ENCODE results near the gene NFE2L1. TPM values are rescaled to one million over a fixed set of nuclear protein-coding genes. Genes with fewer than 3 reads are reported as not detected.
"Not testable (repeated sequence)": the region's sequence is repeated elsewhere in the genome, so short reads cannot be mapped to it uniquely, and the experiment has no call there.

NFE2L1 gene
- total RNA-seq, 1 donor from 2014 or later = 54.2 TPM

DNA sequence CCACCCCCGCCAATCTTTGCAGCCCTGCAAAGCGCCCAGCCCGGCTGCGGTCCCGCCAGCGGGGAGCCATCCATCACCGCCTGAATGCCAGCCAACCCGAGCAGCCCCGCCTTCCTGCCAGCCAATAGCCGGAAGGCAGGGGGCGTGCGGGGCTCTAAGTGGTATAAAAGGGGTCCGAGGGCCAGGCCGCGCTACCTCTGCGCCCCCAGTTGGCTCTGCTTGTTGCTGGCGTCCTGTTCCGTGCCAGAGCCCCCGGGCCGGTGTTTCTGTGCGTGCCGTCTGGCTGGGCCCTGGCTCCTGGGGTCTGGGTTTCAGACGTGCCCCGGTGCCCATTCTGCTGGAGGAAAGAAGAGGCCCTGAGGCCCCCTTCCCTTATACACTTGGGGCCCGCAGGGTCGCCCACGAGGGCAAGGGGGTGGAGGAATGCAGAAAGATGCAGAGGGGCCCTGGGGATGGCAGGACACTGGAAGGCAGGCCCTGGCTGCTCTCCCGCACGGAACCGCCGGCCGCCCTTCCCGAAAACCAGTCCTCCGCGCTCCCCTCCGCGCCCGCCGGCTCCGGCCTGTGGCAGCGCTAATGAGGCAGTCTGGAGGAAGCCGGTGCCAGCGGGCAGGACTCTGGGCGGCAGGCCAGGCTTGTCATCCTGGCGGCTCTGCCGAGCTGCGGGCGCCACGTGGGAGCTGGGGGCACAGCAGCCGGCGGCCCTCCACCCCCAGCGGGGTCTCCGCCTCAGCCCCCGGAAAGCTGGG is 24.6 kb upstream of the NFE2L1 start:
- peak; percentile 83 for DNase-seq (ENCODE audit: low spot score)

- DNase-seq (ENCODE audit: low spot score) = no peak
Measured at GRCh38 chr17:48024149-48025039, 23.8 kb upstream of the NFE2L1 start.

- DNase-seq (ENCODE audit: low spot score) = peak; percentile 98
Measured at GRCh38 chr17:48025040-48025903, 22.9 kb upstream of the NFE2L1 start.

DNA sequence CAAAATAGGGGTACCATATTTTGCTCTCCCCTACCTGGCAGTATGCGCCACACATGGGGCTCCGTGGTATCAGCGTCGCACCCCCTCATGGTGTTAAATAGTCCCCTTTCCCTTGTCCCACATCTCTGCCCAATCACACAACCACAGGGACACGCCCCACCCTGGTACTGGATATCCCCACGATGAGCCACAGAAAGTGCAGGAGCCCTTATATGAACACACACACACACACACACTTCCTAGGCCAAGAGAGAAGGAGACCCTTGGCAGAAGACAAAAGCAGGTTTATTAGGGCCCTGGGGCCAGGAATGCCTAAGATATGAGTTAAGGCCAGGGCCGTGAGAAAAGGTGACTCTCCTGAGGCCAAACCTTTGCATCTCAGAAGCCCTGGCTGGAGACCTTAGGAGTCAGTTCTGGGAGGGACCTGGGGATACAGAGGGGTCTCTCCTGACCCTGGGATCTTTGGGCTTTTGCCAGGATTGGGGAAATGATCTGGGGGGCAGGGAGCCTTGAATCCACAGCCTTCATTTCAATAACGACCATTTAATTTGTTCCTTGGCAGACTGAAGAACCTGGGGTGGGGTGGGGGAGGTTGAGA is 22.2 kb upstream of the NFE2L1 start:
- DNase-seq (ENCODE audit: low spot score) = no peak

GRCh38 chr17:48026502-48027321 is 21.4 kb upstream of the NFE2L1 start:
- DNase-seq (ENCODE audit: low spot score) = peak; percentile 99

- no peak for DNase-seq (ENCODE audit: low spot score)
Measured at GRCh38 chr17:48027322-48027981, 20.7 kb upstream of the NFE2L1 start.

GRCh38 chr17:48028736-48029135 is 19.4 kb upstream of the NFE2L1 start:
- DNase-seq (ENCODE audit: low spot score) = no peak

DNA sequence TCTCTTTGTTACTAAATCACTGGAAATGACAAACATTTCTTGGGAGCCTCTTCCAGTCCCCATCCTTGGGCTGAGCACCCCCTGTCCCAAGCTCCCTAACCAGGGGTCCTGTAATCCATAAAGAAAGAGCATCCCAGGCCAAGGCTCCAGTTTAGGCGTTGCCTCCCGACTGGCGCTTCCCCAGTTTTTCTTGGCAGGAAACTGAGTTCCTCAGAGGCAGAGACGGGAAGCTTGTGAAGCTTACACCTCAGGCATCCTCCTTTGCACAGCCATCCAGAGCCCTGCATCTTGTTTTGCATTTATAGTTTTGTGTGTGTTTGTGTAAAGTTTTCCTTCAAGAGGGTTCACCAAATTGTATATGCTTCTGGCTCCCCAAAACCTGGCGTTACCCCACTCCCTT is 17.6 kb upstream of the NFE2L1 start:
- DNase-seq (ENCODE audit: low spot score) = peak; percentile 81

DNA sequence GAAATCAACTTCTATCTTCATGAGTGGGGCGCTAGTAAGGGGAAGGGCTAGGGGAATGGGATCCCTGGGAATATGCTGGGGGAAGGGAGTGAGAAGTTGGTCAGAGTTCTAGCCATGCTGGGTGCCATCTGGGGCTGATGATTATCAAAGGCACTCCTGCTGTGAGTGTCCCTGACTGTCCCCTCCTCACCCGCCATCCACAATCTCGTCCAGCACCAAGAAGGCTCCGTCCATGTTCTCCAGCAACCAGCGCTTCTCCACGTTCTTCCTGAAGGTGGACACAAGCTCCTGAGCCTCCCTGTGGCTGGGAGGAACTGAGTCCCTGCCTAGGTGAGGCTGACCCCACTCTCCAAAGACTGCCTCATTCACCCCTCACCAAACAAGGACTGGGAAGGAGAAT is 16.2 kb upstream of the NFE2L1 start:
- DNase-seq (ENCODE audit: low spot score) = no peak

GRCh38 chr17:48034734-48035133 is 13.4 kb upstream of the NFE2L1 start:
- DNase-seq (ENCODE audit: low spot score) = not testable (repeated sequence)

- no peak for DNase-seq (ENCODE audit: low spot score)
Measured at GRCh38 chr17:48036693-48037035, 11.5 kb upstream of the NFE2L1 start.

GRCh38 chr17:48037036-48037837 is 10.9 kb upstream of the NFE2L1 start, which contains the start of gene COPZ2:
Gene COPZ2, minus strand, starts transcription at chr17:48037797. Its CDS starts 20 bp downstream, at chr17:48037777.
- peak; percentile 57 for DNase-seq (ENCODE audit: low spot score)

DNA sequence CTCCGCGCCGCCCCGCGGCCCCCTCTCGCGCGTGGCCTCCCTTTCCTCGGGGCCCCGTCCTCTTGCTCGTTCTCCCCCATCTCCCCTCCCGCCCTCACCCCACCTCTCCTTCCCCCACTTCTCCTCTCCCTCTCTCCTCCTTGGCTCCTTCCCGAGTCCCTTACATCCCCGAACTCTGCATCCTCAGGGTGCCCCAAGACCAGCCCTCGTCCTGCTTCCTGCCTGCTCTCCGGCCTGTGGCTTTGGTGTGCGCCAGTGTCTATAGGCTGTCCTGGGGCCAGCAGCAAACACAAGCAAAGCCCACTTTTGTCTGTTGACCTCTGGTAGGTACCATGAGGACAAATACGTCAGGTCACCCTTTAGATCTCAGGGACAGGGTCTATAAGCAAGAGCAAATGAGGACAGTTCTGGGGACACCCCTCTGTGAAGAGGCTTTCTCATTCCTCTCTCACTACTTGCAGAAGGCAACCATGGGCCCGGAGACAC is 10.3 kb upstream of the NFE2L1 start:
- peak; percentile 65 for DNase-seq (ENCODE audit: low spot score)

DNA sequence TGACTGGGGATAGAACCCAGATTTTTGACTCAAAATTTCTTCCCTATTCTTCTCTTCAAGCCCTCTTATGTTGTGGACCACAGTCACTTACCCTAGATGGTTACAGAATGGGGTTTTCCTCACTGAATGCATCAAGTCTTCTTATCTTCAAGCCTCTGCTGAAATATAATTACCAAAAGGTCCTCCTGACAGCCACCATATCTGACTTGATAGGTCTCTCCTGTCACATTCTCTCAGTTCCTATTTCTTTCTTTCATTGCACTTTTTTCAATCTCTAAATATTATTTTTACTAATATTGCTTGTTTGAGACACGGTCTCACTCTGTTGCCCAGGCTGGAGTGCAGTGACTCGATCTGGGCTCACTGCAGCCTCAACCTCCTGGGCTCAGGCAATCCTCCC is 9.5 kb upstream of the NFE2L1 start:
- DNase-seq (ENCODE audit: low spot score) = no peak

DNA sequence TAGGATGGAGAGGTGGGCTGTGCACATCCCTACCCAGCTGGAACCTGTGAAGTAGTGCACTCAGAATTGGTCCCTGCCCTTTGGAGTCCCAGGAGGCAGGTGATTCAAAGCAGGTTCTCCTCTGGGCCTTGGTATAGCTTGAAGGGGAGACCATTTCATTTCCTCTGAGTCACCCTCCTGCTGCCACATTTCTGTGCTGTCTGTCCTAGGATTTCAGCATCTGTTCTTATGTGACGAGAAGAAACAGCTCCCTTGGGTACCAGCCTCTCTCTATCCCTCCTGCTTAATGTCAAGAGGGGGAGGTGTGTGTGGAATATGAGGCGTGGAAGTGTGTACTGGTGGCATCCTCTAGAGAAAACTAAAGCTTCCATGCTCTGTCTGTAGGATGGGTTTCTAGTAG is 5.0 kb upstream of the NFE2L1 start:
- DNase-seq (ENCODE audit: low spot score) = no peak

DNA sequence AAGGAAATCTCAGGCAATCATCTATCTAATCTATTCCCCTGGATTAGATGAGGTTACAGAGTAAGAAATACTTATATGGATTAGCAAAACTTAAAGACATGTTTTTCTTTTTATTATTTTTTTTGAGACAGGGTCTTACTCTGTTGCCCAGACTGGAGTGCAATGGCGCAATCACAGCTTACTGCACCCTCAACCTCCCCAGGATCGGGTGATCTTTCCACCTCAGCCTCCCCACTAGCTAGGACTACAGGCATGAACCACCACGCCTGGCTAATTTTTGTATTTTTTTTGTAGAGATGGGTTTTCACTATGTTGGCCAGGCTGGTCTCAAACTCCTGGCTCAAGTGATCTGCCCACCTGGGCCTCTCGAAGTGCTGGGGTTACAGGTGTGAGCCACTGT is 3.3 kb upstream of the NFE2L1 start:
- no peak for DNase-seq (ENCODE audit: low spot score)

- DNase-seq (ENCODE audit: low spot score) = peak; percentile 57
Measured at GRCh38 chr17:48045316-48046001, 2.7 kb upstream of the NFE2L1 start.

GRCh38 chr17:48046296-48046695 is 1.9 kb upstream of the NFE2L1 start:
- DNase-seq (ENCODE audit: low spot score) = no peak
